UCSD-AML1 (cell line): ENCODE measurements around the gene RABGAP1.

Experiments used
- DNase-seq: peaks from one replicate; lab custom pipeline; 2025; ENCODE audit not compliant: unreplicated experiment; lab: John Stamatoyannopoulos, UW

Gene RABGAP1

GRCh38 chr9:123007269-123007668, 66.4 kb downstream of the RABGAP1 start:
- DNase-seq = no peak

GRCh38 chr9:123008909-123009308, 68.1 kb downstream of the RABGAP1 start:
- DNase-seq = no peak

- DNase-seq = no peak
These were observed 70.6 kb downstream of the RABGAP1 start for GRCh38 chr9:123011380-123011779.

GRCh38 chr9:123011878-123012528, 71.2 kb downstream of the RABGAP1 start:
- no peak for DNase-seq

DNA sequence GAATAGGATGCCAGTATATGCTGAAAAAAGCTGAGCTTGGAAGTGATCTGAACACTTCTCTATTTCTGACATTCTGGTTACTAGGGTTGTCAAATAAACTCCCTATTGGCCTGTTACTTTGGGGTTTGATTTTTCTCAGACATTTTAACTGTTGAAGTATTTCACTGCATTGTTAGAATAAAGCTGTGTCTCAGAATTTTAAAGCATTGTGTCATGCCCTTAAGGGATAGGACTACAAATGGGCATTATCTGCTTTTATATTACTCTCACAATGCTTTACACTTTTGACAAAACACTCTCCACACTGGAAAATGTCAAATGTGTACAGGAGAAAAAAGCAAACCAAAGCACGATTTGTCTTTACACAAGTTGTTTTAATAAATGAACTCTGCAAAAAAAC, 75.8 kb downstream of the RABGAP1 start:
- DNase-seq = no peak

GRCh38 chr9:123020796-123021195, 80.0 kb downstream of the RABGAP1 start:
- DNase-seq = no peak

GRCh38 chr9:123026425-123026824, 85.6 kb downstream of the RABGAP1 start:
- no peak for DNase-seq

DNA sequence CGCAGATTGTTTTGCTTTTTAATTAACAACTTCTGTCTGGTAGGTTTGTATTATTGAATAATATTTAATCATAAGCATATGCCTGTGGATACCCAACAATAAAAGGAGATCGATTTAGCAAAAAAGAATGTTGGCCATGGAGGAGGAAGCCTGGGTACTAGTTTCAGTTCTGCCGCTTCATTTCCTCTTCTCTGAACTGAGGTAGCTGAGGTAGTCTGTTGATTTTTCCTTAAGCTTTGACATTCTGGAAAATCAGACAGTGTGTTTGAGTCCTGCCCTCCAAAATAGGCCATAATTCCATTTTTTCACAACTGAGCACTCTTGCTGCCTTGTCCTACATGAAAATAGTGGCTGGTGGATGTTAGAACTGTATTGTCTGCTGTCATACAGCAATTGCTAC, 86.7 kb downstream of the RABGAP1 start:
- DNase-seq = no peak

DNA sequence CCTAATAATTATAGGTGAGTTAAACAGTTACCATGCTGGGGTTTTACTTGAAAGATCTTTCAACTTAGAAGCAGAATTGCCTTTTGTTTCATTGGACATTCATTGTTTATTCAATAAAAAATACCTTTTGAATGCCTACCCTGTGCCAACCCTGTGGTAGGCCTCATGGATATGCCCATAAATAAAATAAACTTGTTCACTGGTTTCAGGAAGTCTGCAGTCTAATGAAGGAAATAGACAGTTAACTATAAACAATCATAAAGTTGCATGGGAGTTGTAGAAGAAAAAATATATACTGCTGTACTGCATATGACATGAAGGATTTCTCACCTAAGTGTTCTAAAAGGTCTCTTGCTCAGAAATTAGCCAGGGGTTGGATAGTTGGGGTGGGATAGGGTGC, 87.3 kb downstream of the RABGAP1 start:
- DNase-seq = no peak

- no peak for DNase-seq
These were observed 88.2 kb downstream of the RABGAP1 start for GRCh38 chr9:123028973-123029372.

- DNase-seq = no peak
These were observed 91.1 kb downstream of the RABGAP1 start for GRCh38 chr9:123031963-123032362.

DNA sequence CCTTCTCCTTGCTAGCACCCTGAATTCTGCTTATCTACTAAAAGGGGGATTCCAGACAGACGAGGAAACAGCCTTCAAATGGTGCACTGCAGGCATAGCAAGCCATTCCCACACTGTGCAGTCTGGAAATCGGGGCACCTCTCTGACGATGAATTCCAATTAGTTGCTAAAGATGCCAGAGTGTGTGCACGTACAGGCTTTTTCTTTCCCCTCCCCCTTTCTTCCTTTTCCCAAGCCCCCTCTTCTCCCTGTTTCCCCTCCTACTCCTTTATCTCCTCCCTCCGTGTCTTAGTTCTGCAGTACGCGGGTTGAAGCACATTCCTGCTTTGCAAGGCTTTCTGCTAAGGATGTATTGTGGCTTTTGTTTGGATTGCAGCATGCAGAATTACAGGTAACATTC, 92.5 kb downstream of the RABGAP1 start, which contains the start of gene GPR21:
TSS of gene GPR21 (plus strand) at position 316 of the 400 bp plus-strand sequence. CDS start 900 bp downstream, outside the sequence.
- no peak for DNase-seq

- no peak for DNase-seq
These were observed 93.2 kb downstream of the RABGAP1 start for GRCh38 chr9:123033864-123034601.

GRCh38 chr9:123034881-123035510, 94.2 kb downstream of the RABGAP1 start:
- no peak for DNase-seq

DNA sequence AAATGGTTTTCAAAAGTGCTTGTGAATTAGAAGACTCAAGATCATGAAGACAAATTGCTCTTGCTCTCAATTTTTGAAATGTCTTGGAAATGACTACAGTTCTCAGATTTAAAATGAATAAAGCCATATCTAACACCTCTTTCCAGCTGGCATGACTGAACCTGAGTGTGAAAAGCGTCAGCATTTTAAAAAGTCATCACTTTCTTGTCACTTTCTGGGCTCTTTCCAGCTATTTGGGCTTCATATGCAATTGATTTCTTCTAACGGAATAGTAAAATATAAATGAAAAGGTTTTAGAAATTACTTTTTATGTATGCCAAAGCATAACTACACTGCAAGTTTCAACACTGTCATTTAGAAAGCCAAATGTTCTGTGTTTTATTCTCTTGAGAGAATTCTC, 95.0 kb downstream of the RABGAP1 start:
- no peak for DNase-seq

DNA sequence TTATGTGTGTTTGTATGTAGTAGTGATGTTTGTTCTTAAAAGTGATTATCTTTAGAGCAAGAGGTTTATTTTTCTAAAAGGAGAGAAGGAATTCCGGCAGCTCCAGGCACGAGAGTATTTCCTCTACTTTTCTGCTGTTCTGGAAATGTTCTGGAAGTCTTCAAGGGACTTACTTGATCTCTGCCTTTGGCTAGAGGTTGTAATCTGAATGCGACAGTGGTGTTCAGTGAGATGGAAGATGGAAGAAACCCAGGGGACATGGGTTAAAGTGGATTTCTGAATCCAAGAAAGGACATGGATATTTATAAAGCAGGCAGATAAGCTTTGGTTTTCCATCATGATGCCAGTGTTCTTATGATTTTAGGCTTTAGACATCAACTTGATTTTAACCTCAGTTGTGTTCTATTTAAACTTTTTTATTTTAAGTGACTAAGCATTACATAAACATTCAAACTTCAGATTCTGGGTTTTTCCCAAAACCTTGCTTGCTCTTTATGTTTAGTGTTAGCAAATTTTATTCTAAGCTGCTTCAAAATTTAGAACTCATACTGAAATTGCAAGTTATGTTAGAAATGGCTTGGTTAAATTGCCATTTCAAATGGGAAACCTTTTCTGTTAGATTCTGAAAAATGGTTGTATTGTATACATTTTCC, 96.2 kb downstream of the RABGAP1 start:
- no peak for DNase-seq

DNA sequence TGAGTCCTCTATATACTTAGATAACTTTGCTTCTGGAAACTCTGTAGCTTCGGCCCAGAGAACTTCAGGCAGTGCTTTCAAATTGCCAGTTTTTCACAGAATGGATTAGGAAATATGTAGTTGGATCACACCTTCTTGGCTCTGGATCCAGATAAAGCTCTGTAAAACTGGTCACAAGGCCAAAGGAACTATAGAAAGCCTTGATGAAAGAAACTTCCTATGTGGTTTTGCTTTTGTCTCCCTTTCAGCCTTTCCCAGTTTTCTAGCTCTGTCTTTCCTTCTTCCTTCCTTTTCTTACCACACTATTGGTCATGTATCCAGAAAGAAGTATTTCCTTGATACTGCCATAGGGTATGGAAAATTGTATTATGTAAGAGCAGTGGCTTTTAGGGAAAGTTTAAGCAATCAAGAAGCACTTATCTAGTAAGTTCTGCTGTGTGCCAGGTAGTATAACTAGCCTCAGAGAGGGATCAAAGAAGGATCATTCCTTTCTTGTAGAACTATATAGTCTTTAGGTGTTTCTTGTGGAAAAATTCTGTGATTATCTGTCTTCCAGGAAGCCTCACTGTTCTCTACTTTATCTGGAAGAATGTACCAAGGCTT, 98.9 kb downstream of the RABGAP1 start:
- DNase-seq = no peak

DNA sequence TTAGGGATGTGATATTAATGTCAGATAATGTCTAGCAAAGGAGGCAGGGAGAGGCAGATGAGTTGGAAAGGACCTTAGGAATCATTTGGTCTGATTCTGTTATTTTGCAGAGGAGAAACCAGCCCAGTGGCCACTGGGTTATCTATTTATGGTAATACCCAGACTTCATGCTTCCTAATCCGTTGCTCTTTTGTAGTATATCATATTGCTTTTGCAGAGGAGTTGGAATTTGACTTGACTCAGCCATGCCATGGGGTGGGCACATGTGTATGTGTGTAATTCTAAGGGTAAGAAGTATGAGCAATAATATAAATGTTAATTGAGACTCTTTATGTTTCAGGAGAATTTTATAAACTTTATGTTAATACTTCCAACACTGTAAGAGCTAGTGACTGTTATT, 100.0 kb downstream of the RABGAP1 start:
- no peak for DNase-seq

DNA sequence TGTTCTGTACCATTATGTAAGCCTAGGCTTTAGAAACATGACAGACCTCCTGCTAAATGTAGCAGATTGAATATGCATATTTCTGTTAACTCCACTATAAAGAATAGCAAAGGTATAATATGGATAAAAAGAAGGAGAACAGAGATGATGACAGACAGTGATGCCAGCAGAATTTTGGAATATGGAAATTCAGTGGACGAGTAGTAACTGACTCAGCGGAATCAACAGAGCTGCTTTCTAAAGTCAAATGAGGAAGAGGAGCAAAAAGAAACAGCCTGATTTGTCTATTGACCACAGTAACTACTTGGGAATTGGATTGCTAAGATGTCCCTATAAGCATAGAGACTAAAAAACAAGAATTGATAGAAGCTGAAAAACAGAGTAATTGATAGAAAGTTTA, 100.7 kb downstream of the RABGAP1 start:
- DNase-seq = no peak

- DNase-seq = no peak
These were observed 102.5 kb downstream of the RABGAP1 start for GRCh38 chr9:123043081-123043939.
